Measurements from ENCODE around the gene RPAIN. TPM values are rescaled to one million over a fixed set of nuclear protein-coding genes. Genes with fewer than 3 reads are reported as not detected.

Gene RPAIN
- total and polyA plus RNA-seq, 9 donors, result 26.5 to 46.7 (median 34.1) TPM

DNA sequence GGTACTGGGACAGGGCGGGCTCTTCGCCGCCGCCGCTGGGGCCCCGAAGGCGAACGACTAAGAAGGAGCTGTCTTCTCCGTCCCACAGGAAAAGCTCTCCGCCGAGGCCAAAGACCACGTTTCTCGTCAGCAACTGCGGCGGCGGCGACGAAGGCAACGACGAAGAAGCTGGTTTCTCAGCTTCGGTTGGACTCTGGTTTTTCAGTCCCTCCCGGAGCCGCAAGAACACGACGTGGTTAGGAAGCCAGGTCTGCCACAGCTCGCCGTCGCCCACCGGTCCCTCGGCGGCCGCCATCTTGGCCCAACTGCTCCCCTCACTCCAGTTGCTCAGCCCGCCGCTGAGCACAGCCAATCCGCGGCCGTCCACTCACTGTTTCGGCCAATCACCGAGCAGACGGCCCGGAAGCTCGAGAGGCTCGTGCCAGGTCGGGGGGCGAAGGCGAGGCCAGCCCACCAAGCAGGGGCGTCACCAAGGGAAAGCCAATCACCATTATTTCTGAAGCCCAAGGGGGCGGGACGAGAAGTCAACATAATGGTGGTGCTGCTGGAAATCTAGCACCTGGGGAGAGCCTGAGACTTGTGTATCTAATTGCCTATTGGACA is 525 bp upstream of the RPAIN start, which contains the start of gene NUP88:
Gene NUP88 (minus strand): TSS at position 307 of the 603 bp plus-strand sequence. CDS start 12 bp downstream, at position 295.
- WGBS, 3 donors, result 0 to 1% (median 1%) methylated on average over 45 to 49 of the region's 49 CpGs
- Histone ChIP-seq H3K27me3 (no peaks in the 10 kb centered on the region), H3K36me3 (no peaks in the 10 kb centered on the region), H3K4me3 (peak within 1 kb of the TSS; percentile 43), H3K9me3 (no peaks in the 10 kb centered on the region), H3K27ac (peak within 1 kb of the TSS; percentile 11 to 81), H3K4me1 (ENCODE audit: insufficient read depth) (peaks cover 6% of the 10 kb centered on the region)
- TF ChIP-seq, protein P1, sequence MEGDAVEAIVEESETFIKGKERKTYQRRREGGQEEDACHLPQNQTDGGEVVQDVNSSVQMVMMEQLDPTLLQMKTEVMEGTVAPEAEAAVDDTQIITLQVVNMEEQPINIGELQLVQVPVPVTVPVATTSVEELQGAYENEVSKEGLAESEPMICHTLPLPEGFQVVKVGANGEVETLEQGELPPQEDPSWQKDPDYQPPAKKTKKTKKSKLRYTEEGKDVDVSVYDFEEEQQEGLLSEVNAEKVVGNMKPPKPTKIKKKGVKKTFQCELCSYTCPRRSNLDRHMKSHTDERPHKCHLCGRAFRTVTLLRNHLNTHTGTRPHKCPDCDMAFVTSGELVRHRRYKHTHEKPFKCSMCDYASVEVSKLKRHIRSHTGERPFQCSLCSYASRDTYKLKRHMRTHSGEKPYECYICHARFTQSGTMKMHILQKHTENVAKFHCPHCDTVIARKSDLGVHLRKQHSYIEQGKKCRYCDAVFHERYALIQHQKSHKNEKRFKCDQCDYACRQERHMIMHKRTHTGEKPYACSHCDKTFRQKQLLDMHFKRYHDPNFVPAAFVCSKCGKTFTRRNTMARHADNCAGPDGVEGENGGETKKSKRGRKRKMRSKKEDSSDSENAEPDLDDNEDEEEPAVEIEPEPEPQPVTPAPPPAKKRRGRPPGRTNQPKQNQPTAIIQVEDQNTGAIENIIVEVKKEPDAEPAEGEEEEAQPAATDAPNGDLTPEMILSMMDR (IDR thresholded peaks at IDR 0.05), result no peak
- peak; percentile 62 for TF ChIP-seq POLR2A (IDR thresholded peaks at IDR 0.05)
- DNase-seq, result peak; percentile 95 to 97 (median 95)
- intact Hi-C loops (cut with DNase I), result no loop called here

DNA sequence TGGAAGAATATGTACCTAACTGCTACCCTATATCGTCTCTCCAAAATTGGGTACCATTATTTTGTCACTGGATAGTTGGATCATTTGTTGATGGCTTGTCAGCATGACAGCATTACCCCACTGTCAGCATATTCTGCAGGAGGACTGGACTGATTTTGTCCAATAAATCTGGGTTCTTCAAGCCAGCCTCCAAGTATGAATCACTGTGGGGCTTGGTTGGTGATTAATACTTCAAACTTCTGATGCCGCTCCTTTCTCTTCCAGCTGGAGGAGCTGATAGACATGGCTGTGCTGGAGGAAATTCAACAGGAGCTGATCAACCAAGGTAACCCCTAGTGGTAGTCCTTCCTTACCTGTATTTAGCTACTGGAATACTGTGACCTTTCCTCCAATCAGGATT is 2.5 kb downstream of the RPAIN start:
- WGBS, 3 donors, result 86 to 94% (median 92%) methylated on average over 2 of the region's 2 CpGs

DNA sequence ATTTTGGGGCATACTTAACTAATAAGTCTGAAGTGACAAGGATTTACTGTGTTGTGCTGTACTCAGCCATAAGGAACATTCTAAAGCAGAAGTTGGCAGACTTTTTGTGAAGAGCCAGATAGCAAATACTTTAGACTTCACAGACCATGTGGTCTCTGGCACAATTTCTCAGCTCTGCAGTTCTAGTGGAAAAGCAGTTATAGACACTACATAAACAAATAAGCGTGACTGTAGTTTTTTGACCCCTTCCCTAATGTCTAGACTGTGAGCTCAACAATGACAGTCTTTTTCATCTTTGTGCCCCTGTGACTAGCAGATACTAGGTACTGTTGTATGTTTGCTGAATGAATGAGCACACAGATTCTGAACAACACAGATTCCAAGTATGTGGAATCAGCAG is 4.9 kb downstream of the RPAIN start:
- TF ChIP-seq POLR2A (IDR thresholded peaks at IDR 0.05), result no peak
- TF ChIP-seq, protein P1 (IDR thresholded peaks at IDR 0.05), result no peak
- TF ChIP-seq EP300 (IDR thresholded peaks at IDR 0.05), result no peak

More for the DNA sequence above, 2.5 kb downstream of the RPAIN start:
- DNase-seq, result no peak
- Histone ChIP-seq H3K4me3 (no peak overlapping the region), H3K27me3 (no peaks in the 10 kb centered on the region), H3K9me3 (no peaks in the 10 kb centered on the region), H3K36me3 (no peaks in the 10 kb centered on the region), H3K4me1 (ENCODE audit: insufficient read depth) (peaks cover 4% of the 10 kb centered on the region), H3K27ac (no peak overlapping the region)
- intact Hi-C loops (cut with DNase I), result no loop called here
- no peak for TF ChIP-seq POLR2A (IDR thresholded peaks at IDR 0.05)
- TF ChIP-seq, protein P1 (IDR thresholded peaks at IDR 0.05), result no peak
- no peak for TF ChIP-seq EP300 (IDR thresholded peaks at IDR 0.05)

DNA sequence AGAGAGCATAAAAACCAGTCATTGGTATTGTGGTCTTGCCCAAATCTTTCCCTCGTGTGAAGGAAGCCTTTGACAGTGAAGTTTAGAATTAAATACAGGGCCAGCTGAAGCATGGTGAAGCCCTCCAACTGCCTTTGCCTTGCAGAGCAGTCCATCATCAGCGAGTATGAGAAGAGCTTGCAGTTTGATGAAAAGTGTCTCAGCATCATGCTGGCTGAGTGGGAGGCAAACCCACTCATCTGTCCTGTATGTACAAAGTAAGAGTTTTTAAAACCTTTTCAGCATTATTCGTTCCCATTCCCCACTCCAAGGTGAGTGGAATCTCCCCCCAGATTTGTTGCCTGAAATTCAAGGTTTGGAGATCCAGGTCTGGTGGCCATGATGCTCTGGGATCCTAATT is 5.8 kb downstream of the RPAIN start:
- no peak for TF ChIP-seq EP300 (IDR thresholded peaks at IDR 0.05)
- TF ChIP-seq POLR2A (IDR thresholded peaks at IDR 0.05), result no peak
- TF ChIP-seq, protein P1 (IDR thresholded peaks at IDR 0.05), result no peak
- H3K9me3 ChIP-seq, result no peaks in the 10 kb centered on the region
- intact Hi-C loops (cut with DNase I), result no loop called here
- H3K27ac ChIP-seq, result no peak overlapping the region
- H3K27me3 ChIP-seq, result no peaks in the 10 kb centered on the region
- H3K4me1 ChIP-seq (ENCODE audit: insufficient read depth), result peaks cover 2% of the 10 kb centered on the region
- H3K36me3 ChIP-seq, result no peaks in the 10 kb centered on the region
- no peak for DNase-seq
- WGBS, 3 donors, result 68 to 86% (median 77%) methylated on average over 3 of the region's 3 CpGs
- H3K4me3 ChIP-seq, result no peak overlapping the region

More for the DNA sequence above, 4.9 kb downstream of the RPAIN start:
- Histone ChIP-seq H3K27me3 (no peaks in the 10 kb centered on the region), H3K4me3 (no peak overlapping the region), H3K27ac (no peak overlapping the region), H3K9me3 (no peaks in the 10 kb centered on the region), H3K4me1 (ENCODE audit: insufficient read depth) (peaks cover 4% of the 10 kb centered on the region), H3K36me3 (no peaks in the 10 kb centered on the region)
- DNase-seq, result no peak
- WGBS, 3 donors, result 65 to 83% (median 77%) methylated on average over 1 of the region's 1 CpG
- intact Hi-C loops (cut with DNase I), result no loop called here

All from ovary (tissue), 9 donors.